Stomach smooth muscle (tissue), 2 donors: Measurements from ENCODE around the gene SLC25A39.

Experiments
- H3K27ac ChIP-seq: one replicate; pipeline ENCODE4 v1.7.0; 2013; ENCODE audit warnings: mild to moderate bottlenecking, low read length, inconsistent platforms
- H3K27me3 ChIP-seq, 2 donors: one replicate each; pipeline ENCODE4 v1.7.0; 2013; ENCODE audit warnings: low read length in 2 of 2; ENCODE audit not compliant: insufficient read depth in 2 of 2, control insufficient read depth in 1 of 2
- H3K36me3 ChIP-seq, 2 donors: one replicate each; pipeline ENCODE4 v1.7.0; 2013; ENCODE audit warnings: low read length in 2 of 2; ENCODE audit not compliant: control insufficient read depth in 2 of 2, insufficient read depth in 2 of 2
- H3K4me1 ChIP-seq: one replicate; pipeline ENCODE4 v1.7.0; 2013; ENCODE audit warnings: low read length; ENCODE audit not compliant: control insufficient read depth, insufficient read depth
- H3K4me3 ChIP-seq, 2 donors: one replicate each; pipeline ENCODE4 v1.7.0; 2013; ENCODE audit warnings: low read length in 2 of 2
- H3K9ac ChIP-seq, 2 donors: one replicate each; pipeline ENCODE4 v1.7.0; 2013; ENCODE audit warnings: low read length in 2 of 2, mild to moderate bottlenecking in 1 of 2
- H3K9me3 ChIP-seq, 2 donors: one replicate each; pipeline ENCODE4 v1.7.0; 2013; ENCODE audit warnings: low read length in 2 of 2; ENCODE audit not compliant: control insufficient read depth in 2 of 2
- donor health status: healthy.
- donor health status: Pancreatic carcinoma.

The SLC25A39 gene

DNA sequence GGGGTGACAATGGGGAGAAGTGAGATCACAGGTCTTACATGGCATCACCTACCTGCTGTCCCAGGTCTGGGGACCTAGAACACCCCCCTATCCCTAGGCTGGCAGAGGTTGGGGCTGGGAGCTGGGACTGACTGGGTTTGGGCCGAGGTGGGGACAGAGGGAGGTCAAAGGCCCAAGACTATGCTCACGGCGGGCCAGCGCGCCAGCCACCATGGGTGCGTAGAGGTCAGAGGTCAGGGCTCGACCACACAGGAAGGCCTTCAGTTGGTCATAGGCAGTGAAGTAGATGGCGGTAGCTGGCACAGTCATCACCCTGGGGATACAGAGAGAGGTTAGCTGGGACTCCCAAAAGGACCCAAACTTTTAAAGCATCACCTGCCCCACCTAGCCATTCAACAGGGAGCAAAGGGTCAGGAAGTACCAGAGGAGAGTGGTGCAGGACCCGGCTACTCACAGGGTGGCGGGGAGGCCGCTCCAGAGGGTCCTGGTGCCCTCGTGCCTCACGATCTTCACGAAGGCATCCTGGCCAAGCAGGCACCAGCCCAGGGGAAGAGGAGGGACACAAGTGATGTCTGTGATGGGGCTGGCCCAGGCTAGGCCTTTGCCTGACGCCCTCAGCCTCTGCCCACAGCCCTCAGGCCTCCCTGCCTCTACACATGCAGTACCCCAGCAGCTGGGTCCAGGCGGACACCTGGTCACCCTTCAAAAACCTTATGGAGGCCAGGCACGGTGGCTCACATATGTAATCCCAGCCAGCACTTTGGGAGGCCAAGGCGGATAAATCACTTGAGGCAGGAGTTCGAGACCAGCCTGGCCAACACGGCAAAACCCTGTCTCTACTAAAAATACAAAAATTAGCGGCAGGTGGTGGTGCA lies 3.1 kb downstream of the SLC25A39 start:
- Histone ChIP-seq H3K9me3 (peaks cover 0 to 3% of the 10 kb centered on the region in 2 donors), H3K9ac (no peak overlapping the region), H3K4me3 (no peak overlapping the region), H3K27me3 (peaks cover 10 to 12% of the 10 kb centered on the region in 2 donors), H3K36me3 (peaks cover 19 to 20% of the 10 kb centered on the region in 2 donors), H3K4me1 (peaks cover 20% of the 10 kb centered on the region), H3K27ac (no peak overlapping the region)

DNA sequence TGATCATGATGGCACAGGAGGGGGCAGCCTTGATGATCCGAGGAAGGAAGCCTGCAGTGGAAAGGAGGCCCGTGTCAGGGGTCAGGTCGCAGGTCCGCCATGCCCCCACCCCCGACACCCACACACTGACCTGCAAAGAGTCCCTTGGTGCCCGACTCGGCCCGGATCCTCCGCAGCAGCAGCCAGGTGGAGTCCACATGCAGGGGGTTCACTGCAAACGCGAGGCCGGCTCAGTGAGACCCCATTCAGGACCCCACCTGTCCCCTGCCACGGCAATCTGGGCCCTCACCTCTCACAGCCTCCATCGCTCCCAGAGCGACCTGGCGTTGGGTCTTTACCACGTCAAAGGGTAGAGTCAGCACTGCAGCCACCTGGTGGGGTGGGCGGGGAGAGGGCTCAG lies 4.6 kb downstream of the SLC25A39 start:
- H3K36me3 ChIP-seq: peaks cover 19 to 20% of the 10 kb centered on the region in 2 donors
- H3K9ac ChIP-seq: no peak overlapping the region
- H3K4me3 ChIP-seq: no peak overlapping the region
- H3K27ac ChIP-seq: no peak overlapping the region
- peaks cover 20 to 24% of the 10 kb centered on the region in 2 donors for H3K27me3 ChIP-seq
- peaks cover 12% of the 10 kb centered on the region for H3K4me1 ChIP-seq
- peaks cover 0 to 3% of the 10 kb centered on the region in 2 donors for H3K9me3 ChIP-seq

DNA sequence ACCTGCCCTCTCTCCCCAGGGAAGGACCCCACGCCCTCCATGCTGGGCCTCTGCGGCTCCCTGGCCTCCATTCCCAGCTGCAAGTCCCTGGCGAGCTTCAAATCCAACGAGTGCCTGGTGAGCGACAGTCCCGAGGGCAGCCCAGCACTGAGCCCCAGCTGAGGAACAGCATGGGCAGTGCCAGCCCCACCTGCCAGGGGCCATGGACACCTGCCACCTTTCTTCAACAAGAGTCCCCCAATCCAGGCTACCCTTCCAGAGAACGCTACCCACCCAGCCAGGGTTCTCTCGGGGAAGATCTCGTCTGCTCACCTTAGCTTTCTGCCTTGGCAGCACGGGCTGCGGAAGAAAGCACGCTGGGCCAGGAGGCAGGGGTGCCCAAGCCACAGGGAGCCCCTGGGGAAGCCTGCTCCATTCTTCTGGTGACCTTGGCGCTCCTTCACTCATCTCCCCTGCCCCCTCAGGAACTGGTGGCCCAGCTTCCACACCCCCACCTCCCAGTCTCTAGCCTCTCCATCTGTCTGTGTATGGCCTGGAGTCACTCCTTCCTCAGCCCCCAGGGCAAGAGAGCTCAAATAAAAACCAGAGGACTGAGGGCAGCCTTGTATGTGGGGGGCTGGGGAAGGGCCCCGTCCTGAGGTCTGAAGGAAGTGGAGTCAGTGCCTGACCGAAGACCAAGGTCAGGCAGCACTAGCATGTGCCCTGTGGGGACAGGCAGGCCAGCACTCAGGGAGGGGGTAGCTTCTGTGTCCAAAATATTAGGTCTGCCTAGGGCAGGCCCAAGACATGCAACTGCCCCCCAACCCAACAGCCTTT lies 6.3 kb downstream of the SLC25A39 start:
- no peak overlapping the region for H3K9ac ChIP-seq
- peaks cover 29 to 38% of the 10 kb centered on the region in 2 donors for H3K27me3 ChIP-seq
- H3K9me3 ChIP-seq: peaks cover 0 to 3% of the 10 kb centered on the region in 2 donors
- no peak overlapping the region for H3K27ac ChIP-seq
- H3K36me3 ChIP-seq: peaks cover 19 to 20% of the 10 kb centered on the region in 2 donors
- H3K4me1 ChIP-seq: peaks cover 6% of the 10 kb centered on the region
- no peak overlapping the region for H3K4me3 ChIP-seq

DNA sequence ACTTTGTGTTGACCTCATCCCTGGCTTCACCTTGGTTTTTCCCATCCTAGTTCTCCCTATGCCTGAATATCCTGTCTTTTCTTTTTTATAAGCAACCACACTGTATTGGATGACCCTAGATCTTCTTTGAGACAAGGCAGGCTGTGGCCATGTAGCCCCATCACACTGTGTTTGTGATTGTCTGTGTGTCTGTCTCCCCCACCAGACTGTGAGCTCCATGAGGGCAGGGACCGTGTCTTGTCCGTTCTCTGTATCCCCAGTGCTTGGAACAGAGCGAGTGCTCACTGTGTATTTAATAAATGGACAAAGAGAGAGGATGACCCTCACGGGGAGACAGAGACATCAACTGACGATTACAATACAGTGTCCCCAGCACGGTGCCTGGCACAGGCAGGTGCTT lies 7.1 kb downstream of the SLC25A39 start:
- Histone ChIP-seq H3K4me3 (no peak overlapping the region), H3K36me3 (peaks cover 19 to 20% of the 10 kb centered on the region in 2 donors), H3K9me3 (peaks cover 0 to 3% of the 10 kb centered on the region in 2 donors), H3K27me3 (peaks cover 35 to 38% of the 10 kb centered on the region in 2 donors), H3K9ac (no peak overlapping the region), H3K27ac (no peak overlapping the region), H3K4me1 (peaks cover 6% of the 10 kb centered on the region)

DNA sequence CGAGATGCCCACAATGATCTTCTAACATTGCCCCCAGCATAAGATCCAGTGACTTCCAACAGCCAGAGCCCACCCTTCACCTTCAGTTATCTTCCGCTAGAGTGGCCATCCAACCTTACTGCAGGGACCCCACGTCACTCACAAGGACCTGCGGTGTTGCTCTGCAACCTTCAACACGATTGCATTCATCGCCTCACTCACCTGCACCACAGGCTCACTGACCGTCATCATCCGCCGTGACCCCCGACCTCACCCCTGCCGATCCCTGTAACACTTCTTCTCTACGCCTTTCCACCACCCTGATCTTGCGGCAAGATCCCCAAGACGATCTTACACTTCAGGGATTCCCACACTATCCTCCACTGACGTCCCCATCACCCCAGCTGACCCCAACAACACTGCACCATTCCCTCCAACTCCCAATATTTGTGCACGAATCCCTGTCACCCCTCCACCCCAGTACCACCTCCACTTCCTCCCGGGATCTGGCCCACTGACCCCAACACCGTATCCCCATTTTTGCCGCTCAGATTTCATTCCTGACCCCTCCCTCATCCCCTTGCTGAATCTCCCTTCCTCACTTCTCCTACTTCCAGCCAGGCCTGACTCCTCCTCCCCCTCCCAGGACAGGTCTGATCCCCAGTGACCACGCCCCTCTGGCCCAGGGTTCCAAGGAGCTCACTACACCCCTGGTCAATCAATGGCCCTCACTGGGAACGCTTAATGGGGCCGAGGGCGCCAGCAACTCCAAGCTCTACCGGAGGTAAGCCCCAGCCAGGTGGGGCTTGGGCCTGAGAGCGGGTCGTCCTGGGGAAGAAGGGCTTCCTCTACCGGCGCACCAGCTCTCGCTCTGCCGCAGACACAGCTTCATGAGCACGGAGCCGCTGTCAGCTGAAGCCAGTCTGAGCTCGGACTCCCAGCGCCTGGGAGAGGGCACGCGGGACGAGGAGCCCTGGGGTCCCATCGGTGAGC lies 8.6 kb downstream of the SLC25A39 start:
- H3K9ac ChIP-seq: no peak overlapping the region
- H3K4me3 ChIP-seq: no peak overlapping the region
- H3K4me1 ChIP-seq: peaks cover 6% of the 10 kb centered on the region
- no peak overlapping the region for H3K27ac ChIP-seq
- peaks cover 8 to 12% of the 10 kb centered on the region in 2 donors for H3K36me3 ChIP-seq
- peaks cover 35 to 38% of the 10 kb centered on the region in 2 donors for H3K27me3 ChIP-seq
- H3K9me3 ChIP-seq: peaks cover 0 to 3% of the 10 kb centered on the region in 2 donors

DNA sequence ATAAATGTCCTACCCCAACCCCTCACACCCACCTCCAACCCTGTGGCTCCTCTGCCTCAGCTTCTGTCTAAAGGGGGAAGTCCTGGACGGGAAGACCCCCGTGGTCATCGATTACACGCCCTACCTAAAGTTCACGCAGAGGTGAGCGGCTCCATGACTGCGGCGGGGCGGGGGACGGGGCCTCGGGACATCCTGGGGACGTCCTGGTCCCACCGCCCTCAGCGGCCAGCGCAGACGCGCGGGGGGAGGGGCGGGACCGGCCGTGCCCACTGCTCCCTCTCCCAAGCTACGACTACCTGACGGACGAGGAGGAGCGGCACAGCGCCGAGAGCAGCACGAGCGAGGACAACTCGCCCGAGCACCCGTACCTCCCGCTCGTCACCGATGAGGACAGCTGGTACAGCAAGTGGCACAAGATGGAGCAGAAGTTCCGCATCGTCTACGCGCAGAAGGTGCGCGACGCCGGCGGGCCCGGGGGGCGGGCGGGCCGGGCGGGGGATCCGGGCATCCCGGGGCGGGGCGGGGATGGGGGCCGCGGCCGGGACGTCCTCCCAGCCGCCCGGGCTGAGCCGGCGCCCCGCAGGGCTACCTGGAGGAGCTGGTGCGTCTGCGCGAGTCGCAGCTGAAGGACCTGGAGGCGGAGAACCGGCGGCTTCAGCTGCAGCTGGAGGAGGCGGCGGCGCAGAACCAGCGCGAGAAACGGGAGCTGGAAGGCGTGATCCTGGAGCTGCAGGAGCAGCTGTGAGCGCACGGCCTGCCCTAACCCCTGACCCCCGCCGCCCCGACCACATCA lies 9.6 kb downstream of the SLC25A39 start:
- peaks cover 35 to 38% of the 10 kb centered on the region in 2 donors for H3K27me3 ChIP-seq
- H3K9me3 ChIP-seq: peaks cover 0 to 3% of the 10 kb centered on the region in 2 donors
- H3K27ac ChIP-seq: no peak overlapping the region
- peaks cover 6% of the 10 kb centered on the region for H3K4me1 ChIP-seq
- H3K9ac ChIP-seq: no peak overlapping the region
- peak overlapping the region; percentile 22 to 57 for H3K4me3 ChIP-seq
- H3K36me3 ChIP-seq: peaks cover 2 to 6% of the 10 kb centered on the region in 2 donors

DNA sequence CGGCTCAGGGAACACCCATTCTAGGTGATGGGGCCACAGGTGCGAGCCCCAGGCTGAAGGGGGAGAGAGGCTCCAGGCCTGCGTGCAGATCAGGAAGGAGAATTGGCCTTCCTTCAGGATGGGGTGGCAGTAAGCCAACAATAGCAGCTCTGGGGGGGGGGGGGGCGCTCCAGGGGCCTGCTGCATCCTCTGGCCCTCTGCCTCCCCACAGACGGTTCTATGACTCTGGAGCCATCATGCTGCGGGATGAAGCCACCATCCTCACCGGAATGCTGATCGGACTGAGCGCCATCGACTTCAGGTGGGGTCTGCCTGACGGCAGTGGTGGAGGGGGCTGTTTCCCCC lies 10.1 kb downstream of the SLC25A39 start:
- Histone ChIP-seq H3K27ac (no peak overlapping the region), H3K4me3 (peak overlapping the region in 1 of 2 donors; percentile 57), H3K4me1 (peaks cover 6% of the 10 kb centered on the region), H3K9ac (no peak overlapping the region), H3K27me3 (peaks cover 35 to 38% of the 10 kb centered on the region in 2 donors), H3K9me3 (peaks cover 0 to 3% of the 10 kb centered on the region in 2 donors), H3K36me3 (peaks cover 1 to 2% of the 10 kb centered on the region in 2 donors)

DNA sequence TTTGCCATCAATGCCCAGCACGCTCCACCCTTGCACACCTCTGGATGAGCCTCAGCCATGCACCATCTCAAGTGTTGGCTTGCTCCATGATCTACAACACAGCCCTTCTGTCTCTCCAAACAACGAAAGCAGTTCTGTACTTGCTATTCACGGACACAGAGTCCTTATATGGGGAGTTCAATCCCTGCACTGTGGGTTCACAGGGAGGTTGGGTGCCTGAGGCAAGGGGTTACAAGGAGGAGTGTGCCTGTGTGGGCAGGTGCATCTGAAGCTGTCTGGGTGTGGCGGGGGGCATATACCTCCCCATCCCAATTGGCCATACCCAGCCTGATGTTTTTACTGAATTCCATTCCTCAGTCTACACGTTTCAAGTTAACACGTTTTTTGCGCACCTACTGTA lies 10.6 kb downstream of the SLC25A39 start:
- H3K36me3 ChIP-seq: no peaks in the 10 kb centered on the region
- no peak overlapping the region for H3K4me3 ChIP-seq
- no peak overlapping the region for H3K27ac ChIP-seq
- no peak overlapping the region for H3K9ac ChIP-seq
- H3K27me3 ChIP-seq: peaks cover 35 to 38% of the 10 kb centered on the region in 2 donors
- peaks cover 0 to 3% of the 10 kb centered on the region in 2 donors for H3K9me3 ChIP-seq
- H3K4me1 ChIP-seq: peaks cover 7% of the 10 kb centered on the region

DNA sequence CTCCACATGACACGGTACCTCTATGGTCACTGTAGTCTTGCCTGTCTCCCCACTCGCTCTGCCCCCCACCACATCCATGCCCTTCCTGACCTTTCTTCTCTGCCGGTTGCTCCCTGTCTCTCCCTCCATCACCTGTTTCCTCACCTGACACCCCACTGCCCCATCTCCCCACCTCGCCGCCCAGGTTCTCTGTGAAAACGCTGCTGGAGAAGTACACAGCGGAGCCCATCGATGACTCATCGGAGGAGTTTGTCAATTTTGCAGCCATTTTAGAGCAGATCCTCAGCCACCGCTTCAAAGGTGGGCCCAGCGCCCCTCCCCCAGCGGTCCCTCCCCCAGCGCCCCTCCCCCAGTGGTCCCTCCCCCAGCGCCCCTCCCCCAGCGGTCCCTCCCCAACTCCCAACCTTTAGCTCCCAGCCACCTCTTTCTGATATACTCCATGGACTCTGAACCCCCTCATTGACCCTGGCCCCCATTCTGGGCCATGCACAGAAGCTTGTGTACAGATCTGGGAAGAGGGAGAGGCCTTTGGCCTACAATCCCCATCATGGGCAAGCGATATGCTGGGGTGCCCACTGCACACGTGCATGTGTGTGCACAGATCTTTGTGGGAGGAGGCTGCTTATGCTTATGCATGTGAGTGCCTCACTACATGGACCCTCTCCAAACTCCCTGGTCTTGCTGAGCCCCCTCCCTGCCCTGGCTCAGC lies 12.1 kb downstream of the SLC25A39 start:
- H3K9me3 ChIP-seq: peaks cover 0 to 3% of the 10 kb centered on the region in 2 donors
- H3K27ac ChIP-seq: no peak overlapping the region
- peaks cover 32 to 35% of the 10 kb centered on the region in 2 donors for H3K27me3 ChIP-seq
- no peak overlapping the region for H3K4me3 ChIP-seq
- no peaks in the 10 kb centered on the region for H3K36me3 ChIP-seq
- H3K9ac ChIP-seq: no peak overlapping the region
- peaks cover 18% of the 10 kb centered on the region for H3K4me1 ChIP-seq
